NK-92 (cell line): ENCODE measurements around the gene CAMK1D.

Source experiments
- DNase-seq: peaks from one replicate; lab custom pipeline; 2025; ENCODE audit not compliant: unreplicated experiment; lab: John Stamatoyannopoulos, UW

CAMK1D gene

DNA sequence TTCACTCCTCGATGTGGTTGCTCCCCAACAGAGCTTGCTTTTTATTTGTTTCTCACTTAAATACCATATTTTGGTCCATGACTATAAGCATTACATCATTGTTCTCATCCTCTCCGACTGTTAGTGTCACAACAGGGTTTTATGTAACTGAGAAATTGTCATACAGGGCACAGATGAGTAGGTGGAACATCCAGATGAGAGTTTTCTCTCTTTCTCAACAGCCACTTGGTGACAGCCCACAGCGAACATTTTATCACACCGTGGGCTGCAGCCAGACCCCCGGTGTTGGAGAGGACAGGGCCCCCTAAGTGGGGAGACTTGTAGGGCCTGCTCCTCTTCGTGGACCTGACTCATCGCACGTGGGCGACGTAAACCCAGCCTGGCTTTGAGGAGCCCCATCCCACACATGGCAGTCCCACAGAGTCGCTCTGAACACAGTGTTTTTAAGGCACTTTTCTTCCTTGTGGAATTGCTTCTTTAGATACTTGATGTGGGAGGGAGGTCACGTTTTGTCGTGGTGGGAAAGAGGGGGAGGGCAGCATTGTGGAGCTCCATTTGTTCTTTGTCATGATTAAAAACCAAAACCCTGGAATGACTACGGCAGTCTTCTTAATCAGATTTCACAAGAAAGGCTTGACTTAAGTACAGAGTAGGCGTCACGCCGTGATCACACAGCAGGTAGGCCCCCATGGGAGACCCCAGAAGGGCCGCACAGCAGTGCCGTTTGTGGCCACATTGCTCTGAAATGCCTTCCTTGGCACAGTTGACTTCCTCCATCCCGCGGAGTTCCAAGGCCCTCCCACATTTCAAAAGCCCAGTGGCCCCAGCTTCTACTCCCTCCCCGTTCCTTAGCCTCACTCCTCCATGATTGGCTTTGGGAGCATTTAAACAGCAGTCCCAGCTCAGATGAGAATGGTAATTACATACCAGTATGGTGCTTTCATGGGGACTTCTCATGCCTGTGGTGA, 431.6 kb downstream of the CAMK1D start:
- DNase-seq, result no peak

DNA sequence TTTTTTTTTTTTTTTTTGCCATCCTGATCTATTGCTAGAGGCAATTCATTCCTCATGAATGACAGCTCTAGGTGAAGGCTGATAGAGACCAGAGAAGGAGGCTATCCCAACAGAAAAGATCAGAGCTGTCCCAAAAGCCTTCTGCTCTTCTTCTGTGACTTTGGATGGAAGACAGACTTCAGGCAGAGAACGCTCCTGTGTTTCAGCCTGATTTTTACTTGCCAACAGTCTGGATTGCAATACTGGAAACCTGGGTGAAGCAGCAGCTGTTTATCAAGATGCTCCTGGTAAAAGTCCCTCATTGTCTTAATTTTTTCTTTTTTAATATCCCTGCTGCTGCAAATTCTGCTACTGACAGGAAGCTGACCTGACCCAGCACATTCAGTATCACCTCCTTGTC, 432.6 kb downstream of the CAMK1D start:
- no peak for DNase-seq

DNA sequence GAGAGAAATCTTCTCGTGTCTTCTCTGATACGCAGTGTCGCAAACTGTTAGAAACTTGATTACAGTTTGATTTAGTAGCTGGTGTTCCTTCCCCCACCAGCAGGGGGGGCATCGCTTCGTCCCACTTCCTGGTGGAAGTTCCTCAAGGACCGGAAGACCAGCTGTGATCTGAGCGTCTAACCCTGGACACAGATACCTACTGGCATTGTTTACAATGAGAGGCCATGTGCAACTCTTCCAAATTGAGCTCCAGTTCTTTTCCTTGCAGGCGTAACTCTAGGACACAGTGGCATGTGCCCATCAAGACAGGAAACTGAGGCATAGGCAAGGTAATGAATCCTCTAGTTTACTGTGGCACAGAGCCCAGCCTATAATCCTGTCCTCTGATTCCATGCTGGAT, 433.2 kb downstream of the CAMK1D start:
- DNase-seq, result no peak

DNA sequence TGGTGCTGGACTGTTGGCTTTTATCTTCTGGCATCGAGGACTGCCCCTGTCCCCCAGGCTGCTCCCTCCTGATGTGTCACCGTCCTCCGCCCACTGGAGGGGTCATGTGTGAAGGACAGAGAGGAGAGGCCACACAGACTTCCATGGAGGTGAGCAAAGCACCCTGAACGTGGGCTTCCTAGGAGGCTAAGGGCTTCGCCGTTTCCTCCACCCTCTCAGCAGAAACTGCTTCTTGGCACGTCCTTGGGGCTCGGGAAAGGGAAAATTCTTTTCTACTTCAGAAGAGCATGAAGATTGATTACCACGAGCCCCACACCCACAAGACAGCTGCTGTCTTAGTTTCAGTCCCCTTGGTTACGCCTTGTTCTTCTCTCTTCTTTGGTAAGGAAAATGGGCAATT, 433.9 kb downstream of the CAMK1D start:
- no peak for DNase-seq

DNA sequence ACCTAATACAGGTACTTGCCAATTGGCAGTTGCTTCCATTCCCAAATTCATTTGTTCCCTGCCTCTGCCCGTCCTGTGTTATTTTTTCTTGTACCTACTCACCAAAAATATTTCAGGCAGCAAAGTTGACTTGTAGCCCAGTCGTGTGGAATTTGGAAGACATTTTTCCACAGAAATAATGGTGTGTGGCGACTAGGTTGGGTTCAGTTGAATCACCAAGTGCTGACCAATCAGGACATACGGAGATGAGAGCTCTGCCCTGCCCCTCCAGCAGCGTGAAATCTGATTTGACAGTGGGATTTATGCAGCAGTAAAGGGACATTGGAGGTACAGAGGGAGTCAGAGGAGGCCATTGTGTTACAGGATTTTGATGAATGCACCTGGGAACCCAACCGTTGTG, 435.3 kb downstream of the CAMK1D start:
- no peak for DNase-seq

DNA sequence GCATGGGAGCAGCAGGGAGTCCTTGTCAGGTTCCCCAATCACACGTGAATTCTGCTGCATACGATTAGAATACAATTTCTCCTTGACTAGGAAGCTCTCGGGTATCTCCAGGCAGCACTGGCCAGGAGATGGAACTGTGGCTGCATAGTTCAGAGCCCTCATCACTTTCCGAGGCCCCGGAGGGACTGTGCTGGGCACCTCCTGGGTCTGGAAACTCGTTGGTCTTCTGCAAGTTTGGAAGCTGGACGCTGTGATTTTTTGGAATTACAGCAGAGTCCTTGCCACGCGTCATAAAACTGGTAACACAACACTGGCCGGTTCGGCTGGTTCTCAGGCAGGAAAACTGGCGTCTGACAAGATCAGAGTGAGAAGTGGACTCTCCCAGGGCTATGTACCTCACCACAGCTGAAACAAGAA, 436.1 kb downstream of the CAMK1D start:
- no peak for DNase-seq

DNA sequence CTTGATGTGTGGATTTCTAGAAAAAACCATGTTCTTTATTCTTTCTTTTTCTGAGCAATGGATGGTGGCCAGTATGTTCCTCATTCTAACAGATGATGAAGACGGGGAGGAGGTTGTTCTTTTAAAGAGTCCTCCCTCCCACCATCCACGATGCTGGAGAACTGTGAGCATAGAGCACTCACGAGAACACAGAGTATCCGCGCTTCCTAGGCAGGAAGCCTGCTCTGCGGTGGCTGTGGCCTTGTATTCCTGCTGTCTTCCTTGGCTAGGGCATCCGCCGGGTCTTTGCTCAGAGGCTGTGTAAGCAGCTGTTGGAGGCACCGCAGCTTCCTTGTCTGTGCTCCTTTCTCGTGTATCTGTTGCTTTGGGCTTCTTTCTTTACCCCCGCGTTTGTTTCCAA, 437.9 kb downstream of the CAMK1D start:
- DNase-seq, result no peak

DNA sequence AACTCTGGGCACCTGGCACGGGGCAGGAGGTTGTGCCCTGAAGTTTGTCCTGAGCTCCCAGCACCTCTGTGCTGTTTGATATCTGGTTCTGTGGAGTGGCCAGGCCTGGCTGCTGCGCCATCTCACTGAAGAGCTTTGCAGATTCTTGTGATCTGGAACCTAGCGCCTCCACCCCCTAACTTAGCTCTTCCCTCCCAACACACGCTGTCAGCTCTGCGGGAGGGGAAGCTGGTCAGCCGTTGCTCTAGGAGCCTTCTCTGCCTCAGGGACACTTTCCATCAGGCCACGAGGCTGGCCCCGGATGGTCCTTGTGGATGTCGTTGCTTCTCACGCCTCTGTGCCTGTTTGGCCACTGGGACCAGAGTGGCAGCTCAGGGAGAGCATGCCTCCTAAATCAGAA, 438.9 kb downstream of the CAMK1D start:
- DNase-seq, result no peak

DNA sequence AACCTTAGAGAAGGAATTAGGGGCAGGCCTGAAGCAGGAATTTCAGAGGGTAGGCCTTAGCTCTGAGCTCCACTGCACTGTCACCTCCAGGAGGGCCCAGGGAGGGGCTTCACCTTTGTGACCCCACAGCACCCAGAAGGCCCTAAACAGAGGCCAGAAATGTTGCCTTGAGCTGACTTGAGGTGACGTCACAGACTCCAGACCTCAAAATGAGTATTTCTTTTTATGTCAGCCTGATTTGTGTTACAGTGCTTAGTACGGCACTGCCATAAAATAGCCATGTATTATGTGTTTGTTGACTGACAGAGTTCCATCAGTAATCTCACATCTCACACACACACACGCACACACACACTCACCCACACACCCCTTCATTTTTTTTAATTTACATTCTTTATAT, 440.9 kb downstream of the CAMK1D start:
- DNase-seq, result no peak

DNA sequence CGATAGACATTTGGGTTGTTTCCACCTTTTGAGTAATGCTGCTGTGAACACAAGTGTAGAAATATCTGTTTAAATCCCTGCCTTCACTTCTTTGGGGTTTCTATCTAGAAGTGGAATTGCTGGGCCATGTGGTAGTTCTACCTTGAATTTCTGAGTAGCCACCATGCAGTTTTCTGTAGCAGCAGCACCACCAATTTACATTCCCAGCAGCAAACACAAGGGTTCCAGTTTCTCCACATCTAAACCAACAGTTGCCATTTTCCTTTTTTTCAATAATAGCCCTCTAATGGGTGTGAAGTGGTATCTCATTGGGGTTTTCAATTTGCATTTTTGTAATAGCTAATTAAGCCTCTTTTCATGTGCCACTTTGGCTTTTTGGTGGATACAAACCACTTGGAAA, 442.4 kb downstream of the CAMK1D start:
- no peak for DNase-seq

DNA sequence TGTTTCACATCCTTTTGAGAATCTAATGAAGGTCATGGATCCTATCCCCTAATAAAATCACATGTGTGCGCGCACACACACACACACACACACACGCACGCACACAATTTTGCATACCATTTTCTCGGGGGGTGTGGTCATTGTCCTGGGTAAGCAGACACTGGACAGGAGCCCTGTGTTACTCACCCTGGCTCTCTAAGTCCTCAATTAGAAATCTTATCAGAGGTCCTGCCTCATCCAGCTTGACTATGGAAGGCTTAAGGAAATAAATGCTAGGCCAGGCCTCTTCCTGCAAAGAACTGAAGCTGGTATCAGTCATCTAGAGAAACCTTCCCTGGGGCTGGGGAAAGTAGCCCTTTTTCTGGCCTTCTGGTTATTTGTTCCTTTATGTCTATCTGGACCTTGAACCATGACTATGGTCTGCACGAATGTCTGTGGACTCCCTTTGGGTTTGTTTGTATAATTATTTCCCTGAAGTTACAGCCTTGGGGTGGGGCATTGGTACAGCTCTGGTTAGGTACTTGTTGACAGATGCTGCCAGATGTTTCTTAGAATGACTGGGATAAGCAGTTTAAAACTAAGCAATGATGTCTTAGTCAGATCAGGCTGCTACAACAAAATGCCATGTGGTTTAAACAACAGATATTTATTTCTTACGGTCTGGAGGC, 443.7 kb downstream of the CAMK1D start:
- DNase-seq, result no peak

DNA sequence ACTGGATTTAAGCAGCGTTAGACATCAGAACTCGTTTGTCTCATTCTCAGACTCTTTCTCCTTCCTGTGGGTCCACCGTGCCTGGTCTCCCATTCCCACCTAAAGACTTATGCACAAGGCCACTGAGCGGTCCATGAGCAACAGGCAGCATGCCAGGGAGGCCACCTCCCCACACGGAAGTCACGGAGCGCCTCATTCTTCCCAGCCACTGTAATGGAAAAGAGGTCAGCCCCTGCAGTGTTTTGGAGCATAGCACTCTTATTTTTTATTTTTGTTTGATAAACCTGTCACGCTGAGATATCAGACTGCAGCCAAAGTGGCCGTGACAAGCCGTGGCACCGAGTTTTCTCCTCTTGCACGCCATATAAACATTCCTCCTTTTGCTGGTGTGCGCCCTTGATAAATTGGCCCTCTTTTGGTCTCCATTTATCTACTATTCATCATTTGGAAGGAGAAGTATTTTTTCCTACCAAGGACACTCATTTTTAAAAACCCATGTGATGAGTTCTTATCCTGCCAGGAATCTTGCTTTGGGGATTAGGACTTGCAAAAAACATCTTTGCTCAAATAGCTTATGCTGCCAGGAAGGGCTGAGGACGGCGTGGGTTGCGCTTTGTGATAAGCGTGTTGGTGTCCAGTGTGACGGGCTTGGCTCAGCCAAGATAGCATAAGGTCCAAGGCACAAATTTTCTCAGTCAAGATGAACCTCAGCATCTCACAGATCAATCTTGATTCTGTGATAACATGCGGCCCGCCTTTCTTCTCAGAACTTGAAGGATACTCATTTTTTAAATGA, 446.2 kb downstream of the CAMK1D start:
- DNase-seq, result no peak

DNA sequence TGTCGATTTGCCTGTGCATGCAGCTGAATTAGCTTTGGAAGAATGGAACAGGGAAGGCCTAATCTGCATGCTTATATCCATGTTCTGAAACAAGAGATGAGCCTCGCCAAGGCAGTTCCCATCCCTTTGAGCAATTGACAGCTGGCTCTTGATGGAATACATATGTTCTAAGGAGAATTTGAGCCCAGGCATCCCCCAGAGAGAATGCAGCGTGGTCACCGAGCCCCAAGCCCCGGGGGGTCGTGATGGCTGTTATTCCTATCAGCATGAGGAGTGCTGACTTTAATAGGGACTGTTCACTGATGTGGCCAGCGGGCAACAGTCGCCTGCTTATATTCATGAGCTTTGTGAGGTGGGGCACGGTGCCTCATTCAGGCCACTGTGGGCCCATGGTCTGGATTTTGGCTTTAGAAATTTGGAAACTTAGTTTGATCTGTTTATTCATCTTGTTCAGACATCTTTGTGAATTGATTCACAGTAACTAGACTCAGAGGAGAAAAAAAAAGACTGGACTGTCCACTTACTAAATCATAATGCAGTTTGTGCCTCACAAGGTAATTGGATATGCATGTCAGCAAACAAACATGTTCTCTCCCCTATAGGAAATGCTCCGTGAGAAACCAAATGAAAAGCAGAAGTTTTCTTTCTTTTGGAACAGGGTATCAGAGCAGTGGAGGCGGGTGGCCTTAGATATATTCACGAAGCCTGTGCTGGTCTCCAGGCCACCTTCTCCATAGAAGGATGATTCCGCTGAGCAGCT, 447.2 kb downstream of the CAMK1D start:
- DNase-seq, result no peak

DNA sequence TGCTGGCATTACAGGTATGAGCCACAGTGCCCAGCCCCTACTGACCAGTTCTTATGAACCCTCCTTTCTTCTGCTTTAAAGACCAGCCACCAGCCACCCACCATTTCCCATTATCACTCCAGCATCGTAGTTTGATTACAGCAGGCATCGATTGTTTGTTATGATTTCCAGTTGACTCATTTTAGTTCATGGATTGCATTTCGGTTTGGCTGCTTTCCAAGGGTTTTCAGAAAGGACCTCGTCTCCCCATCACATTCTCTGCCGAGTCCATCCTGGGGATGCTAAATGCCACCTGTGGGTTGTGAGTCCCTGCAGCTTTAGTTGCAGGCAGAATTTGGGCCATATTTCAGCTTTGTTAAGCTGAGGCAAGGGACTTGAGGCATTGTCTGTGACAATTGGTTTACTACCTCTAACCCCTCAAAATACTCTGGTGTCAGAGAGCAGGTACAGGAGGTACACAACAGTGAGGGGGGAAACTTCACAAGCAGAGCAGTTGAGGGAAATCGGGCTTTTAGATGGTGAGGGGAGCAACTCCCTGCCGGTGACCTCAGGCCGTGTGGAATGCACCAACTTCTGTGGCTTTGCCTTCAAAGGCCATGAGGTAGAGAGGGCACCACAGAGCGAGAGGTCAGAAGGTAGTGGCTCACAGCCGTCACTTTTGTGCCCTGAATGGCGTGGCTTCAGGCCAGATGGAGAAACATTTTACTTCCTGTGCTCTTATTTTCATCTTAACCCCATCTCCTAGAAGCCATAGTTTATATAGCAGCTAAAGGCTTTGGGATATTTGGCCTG, 448.3 kb downstream of the CAMK1D start:
- no peak for DNase-seq

DNA sequence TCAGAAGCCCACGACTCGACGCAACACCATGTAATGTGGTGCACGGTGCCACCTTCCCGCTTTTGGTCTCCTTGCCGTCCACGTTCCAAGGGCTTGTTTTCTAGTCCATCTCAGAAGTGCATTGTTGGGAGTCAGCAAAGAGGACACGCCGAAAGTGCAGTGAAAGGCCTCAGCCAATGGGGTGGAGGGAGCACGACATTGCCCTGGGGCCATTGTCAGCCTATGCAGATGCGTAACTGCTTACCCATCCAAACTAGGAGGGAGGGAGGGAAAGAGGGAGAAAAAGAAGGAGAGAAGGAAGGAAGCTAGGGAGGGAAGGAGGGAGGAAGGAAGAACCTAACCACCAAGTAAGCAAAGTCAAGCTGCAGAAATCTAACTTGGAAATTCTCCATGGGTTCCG, 449.8 kb downstream of the CAMK1D start:
- DNase-seq, result no peak

DNA sequence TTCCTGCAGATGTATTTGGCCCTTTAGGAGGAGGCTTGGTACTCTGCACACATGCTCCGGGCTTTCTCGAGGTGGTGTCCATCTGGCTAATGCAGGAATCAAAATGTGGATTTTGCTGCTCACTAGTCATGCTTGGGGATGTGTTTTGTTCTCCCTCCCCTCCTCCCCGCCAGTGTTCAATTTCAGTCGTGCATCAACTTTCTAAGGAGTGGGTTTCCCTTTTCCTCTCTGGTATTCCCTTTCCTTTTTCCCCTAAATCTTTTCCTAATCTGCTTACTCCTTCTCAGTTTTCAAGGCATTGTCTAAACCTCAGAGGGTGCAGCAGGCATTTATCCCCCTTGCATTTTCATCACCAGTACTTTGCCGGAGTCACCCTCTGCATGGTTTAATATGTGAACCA, 450.4 kb downstream of the CAMK1D start:
- no peak for DNase-seq

DNA sequence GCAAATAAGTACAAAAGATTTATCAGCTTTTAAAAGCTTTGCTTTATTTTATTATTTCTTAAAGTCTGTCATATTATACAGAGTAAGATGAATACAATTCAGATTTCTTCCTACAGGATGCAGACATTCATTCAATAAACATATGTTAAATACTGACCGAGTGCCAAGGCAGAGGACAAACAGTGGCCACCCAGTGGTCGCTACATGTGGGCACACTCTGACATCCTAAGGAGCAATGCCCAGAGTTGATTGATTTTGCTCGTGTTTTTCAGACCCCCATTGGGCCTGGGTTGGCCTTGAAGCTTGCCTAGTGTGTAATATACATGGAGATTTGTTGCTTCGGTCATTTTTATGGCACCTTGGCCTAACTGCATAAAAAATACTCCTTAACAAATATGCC, 451.0 kb downstream of the CAMK1D start:
- no peak for DNase-seq

DNA sequence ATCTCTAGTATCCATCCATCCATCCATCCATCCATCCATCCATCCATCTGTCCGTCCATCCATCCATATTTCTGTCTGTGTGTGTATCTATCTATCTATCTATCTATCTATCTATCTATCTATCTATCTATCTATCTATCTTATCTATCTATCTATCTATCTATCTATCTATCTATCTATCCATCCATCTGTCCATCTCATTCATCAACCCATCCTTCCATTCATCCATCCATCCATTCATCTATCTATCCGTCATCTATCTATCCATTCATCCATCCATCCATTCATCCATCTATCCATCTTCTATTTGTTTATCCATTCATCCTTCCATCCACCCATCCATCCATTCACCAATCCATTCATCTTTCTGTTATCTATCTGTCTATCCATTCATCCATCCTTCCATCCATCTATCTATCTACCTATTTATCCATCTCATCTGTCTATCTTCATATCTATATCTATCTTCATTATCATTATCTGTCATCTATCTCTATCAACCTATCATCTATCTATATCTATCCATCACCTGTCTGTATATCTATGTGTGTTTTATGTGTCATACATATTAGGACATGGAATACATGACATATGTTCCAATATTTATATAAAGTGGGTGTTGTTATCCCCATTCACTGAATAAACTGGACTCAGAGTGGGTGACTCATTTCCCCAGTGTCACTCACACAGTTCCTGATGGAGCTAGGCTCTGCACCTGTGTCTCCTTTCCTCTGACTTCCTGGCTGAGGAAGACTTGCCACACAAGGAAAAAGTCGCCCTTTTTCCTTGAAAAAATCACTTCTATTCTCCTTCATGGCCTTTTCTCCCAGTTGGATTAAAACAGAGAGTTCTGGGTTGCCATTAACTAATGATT, 452.1 kb downstream of the CAMK1D start:
- no peak for DNase-seq

DNA sequence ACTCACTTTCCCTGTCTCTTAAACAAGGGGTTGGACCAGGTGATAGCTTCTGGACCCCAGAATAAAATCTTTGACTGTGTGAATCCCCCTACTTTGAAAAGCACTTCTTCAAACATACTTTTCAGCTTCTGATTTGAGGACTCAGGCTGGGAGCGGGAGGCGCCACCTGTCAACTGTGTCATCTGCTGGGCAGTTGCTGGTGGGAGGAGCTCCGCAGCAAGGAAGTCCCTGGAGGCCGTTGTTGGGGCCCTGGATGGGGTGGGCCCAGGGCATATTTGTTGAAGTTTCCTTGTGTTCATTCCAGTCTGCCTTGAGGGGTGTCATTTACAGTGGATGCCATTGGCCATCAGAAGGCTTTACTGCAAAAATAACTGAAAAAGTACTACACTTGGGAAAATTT, 454.4 kb downstream of the CAMK1D start:
- no peak for DNase-seq
